Measurements from ENCODE around the gene CDK19.

Gene CDK19

DNA sequence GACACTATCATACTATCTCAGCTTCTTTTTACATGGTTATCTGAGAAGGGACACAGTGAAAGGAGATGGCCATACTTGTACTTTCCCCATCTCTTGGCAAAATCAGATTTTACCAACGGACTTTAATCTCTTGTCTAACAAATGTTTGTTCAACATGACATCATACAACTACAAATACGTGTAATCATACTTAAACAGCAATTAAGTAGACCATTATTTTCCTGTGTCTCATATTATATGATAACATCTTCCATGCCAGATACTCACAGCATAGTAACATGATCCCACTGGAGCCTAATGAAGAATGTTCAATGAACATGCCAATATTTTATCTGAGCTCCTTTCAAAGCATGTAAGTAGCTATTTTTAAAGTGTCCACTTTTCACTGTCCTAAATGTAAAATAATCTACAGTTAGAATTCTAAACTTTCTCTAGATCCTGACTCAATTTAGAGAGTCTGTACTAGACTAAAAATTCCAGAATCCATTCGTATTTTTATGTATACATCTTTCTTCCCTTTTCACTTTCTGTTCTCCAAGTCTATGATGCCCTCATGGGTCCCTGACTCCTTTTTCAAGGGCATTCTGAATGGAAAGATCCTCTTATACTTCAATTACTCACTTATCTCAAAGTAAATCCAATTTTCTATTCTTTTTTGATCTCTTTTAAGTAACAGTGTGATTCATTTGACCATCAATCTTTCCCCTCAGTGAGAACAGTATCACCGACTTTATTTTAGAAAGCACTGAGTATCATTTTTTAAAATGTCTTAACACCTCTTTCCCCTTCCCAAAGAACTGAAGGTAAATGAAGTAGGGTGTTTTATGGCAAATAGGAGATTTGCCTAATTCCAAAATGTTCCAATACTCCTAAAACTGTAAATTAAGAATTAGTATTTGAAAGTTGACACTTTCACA is 133.5 kb downstream of the CDK19 start:
- H3K36me3 ChIP-seq (ENCODE audit: control insufficient read depth, insufficient read depth, low read length), result no peaks in the 10 kb centered on the region
- H3K27ac ChIP-seq, result no peak overlapping the region
- H3K4me3 ChIP-seq (ENCODE audit: low read depth, low read length), result peak overlapping the region; percentile 6
- peaks cover 3% of the 10 kb centered on the region for H3K4me1 ChIP-seq
- TF ChIP-seq, protein P1, sequence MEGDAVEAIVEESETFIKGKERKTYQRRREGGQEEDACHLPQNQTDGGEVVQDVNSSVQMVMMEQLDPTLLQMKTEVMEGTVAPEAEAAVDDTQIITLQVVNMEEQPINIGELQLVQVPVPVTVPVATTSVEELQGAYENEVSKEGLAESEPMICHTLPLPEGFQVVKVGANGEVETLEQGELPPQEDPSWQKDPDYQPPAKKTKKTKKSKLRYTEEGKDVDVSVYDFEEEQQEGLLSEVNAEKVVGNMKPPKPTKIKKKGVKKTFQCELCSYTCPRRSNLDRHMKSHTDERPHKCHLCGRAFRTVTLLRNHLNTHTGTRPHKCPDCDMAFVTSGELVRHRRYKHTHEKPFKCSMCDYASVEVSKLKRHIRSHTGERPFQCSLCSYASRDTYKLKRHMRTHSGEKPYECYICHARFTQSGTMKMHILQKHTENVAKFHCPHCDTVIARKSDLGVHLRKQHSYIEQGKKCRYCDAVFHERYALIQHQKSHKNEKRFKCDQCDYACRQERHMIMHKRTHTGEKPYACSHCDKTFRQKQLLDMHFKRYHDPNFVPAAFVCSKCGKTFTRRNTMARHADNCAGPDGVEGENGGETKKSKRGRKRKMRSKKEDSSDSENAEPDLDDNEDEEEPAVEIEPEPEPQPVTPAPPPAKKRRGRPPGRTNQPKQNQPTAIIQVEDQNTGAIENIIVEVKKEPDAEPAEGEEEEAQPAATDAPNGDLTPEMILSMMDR (IDR thresholded peaks at IDR 0.05), result no peak
- no peaks in the 10 kb centered on the region for H3K79me2 ChIP-seq
- H3K9ac ChIP-seq, result no peak overlapping the region
- no peaks in the 10 kb centered on the region for H3K9me3 ChIP-seq (ENCODE audit: control insufficient read depth, low read length)
- H3K4me2 ChIP-seq (ENCODE audit: low read length), result peak overlapping the region; percentile 6
- peak overlapping the region; percentile 51 for H2AFZ ChIP-seq
- H3K27me3 ChIP-seq (ENCODE audit: control insufficient read depth, insufficient read depth, low read length), result no peaks in the 10 kb centered on the region

GRCh38 chr6:110676396-110676795 is 138.9 kb downstream of the CDK19 start:
- H3K4me2 ChIP-seq (ENCODE audit: low read length), result no peak overlapping the region
- no peak overlapping the region for H3K27ac ChIP-seq
- H3K9me3 ChIP-seq (ENCODE audit: control insufficient read depth, low read length), result no peaks in the 10 kb centered on the region
- no peaks in the 10 kb centered on the region for H3K4me1 ChIP-seq
- TF ChIP-seq, protein P1 (IDR thresholded peaks at IDR 0.05), result no peak
- H3K79me2 ChIP-seq, result no peaks in the 10 kb centered on the region
- H3K27me3 ChIP-seq (ENCODE audit: control insufficient read depth, insufficient read depth, low read length), result no peaks in the 10 kb centered on the region
- no peaks in the 10 kb centered on the region for H3K36me3 ChIP-seq (ENCODE audit: control insufficient read depth, insufficient read depth, low read length)
- no peak overlapping the region for H3K9ac ChIP-seq
- no peak overlapping the region for H2AFZ ChIP-seq
- no peak overlapping the region for H3K4me3 ChIP-seq (ENCODE audit: low read depth, low read length)

- H3K27me3 ChIP-seq (ENCODE audit: control insufficient read depth, insufficient read depth, low read length), result no peaks in the 10 kb centered on the region
- no peaks in the 10 kb centered on the region for H3K79me2 ChIP-seq
- no peak overlapping the region for H3K9ac ChIP-seq
- no peak overlapping the region for H3K4me2 ChIP-seq (ENCODE audit: low read length)
- no peaks in the 10 kb centered on the region for H3K36me3 ChIP-seq (ENCODE audit: control insufficient read depth, insufficient read depth, low read length)
- no peak overlapping the region for H2AFZ ChIP-seq
- no peak overlapping the region for H3K4me3 ChIP-seq (ENCODE audit: low read depth, low read length)
- H3K27ac ChIP-seq, result no peak overlapping the region
- TF ChIP-seq, protein P1 (IDR thresholded peaks at IDR 0.05), result no peak
- no peaks in the 10 kb centered on the region for H3K4me1 ChIP-seq
- no peaks in the 10 kb centered on the region for H3K9me3 ChIP-seq (ENCODE audit: control insufficient read depth, low read length)
Measured at GRCh38 chr6:110674096-110674495, 141.2 kb downstream of the CDK19 start.

DNA sequence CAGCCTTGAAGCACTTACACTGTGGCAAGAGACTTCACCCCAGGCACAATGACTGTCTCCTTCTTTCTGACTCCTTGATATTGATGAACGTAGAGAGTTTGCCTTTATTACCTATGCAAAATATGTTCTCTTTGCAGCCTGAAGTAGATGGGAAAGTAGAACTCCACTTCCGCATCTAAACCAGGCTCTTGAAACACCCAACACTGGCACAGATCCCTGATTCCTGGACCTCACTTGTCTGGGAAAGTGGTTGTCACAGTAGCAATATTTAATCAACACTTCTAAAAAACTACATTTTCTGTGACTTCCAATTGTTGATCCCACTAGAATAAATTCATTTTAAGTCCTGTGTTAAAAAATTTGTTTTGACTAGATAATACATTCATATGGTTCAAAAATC is 143.1 kb downstream of the CDK19 start:
- no peaks in the 10 kb centered on the region for H3K36me3 ChIP-seq (ENCODE audit: control insufficient read depth, insufficient read depth, low read length)
- H3K9me3 ChIP-seq (ENCODE audit: control insufficient read depth, low read length), result no peaks in the 10 kb centered on the region
- H3K4me3 ChIP-seq (ENCODE audit: low read depth, low read length), result no peak overlapping the region
- H3K27ac ChIP-seq, result no peak overlapping the region
- H3K27me3 ChIP-seq (ENCODE audit: control insufficient read depth, insufficient read depth, low read length), result no peaks in the 10 kb centered on the region
- no peak overlapping the region for H3K4me2 ChIP-seq (ENCODE audit: low read length)
- no peaks in the 10 kb centered on the region for H3K4me1 ChIP-seq
- no peaks in the 10 kb centered on the region for H3K79me2 ChIP-seq
- TF ChIP-seq, protein P1 (IDR thresholded peaks at IDR 0.05), result no peak
- no peak overlapping the region for H2AFZ ChIP-seq
- no peak overlapping the region for H3K9ac ChIP-seq

DNA sequence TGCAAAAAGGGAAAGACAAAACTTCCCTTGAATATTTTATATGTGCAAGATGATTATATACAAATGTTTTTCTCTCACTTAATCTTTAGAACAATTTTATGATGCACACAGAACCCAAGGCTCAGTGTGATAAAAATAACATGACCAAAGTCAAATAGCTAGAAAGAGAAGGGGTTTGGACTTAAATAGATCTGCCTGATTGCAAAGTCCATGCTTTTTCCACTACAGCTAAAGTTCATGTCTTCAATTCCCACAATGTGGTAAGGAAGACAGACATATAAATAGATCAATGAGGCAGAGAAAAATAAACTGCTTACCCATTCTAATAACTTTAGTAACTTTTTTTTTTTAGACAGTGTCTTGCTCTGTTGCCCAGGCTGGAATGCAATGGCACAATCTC is 143.8 kb downstream of the CDK19 start:
- Histone ChIP-seq H3K4me1 (no peaks in the 10 kb centered on the region), H3K4me2 (ENCODE audit: low read length) (no peak overlapping the region), H3K4me3 (ENCODE audit: low read depth, low read length) (no peak overlapping the region), H3K79me2 (no peaks in the 10 kb centered on the region), H3K9ac (no peak overlapping the region), H3K27ac (no peak overlapping the region), H2AFZ (no peak overlapping the region), H3K9me3 (ENCODE audit: control insufficient read depth, low read length) (no peaks in the 10 kb centered on the region), H3K36me3 (ENCODE audit: control insufficient read depth, insufficient read depth, low read length) (no peaks in the 10 kb centered on the region), H3K27me3 (ENCODE audit: control insufficient read depth, insufficient read depth, low read length) (no peaks in the 10 kb centered on the region)
- TF ChIP-seq, protein P1 (IDR thresholded peaks at IDR 0.05), result no peak
